GM12878 (cell line): ENCODE data around the gene ZIC5. TPM values are rescaled to one million over a fixed set of nuclear protein-coding genes. Genes with fewer than 3 reads are reported as not detected.

Experiments
- polyA plus RNA-seq, 11 experiments: library from polyadenylated mRNA; depleted of rRNA in 4 of 11; unstranded in 6 of 11; stranded (reverse) in 5 of 11; fragments of >200 nt; fragmentation: Nextera tagmentation in 4 of 11; fragmentation: Illumina TruSeq in 1 of 11; extraction: Ambion mirVana in 4 of 11; extraction: Trizol in 1 of 11; gene quantifications; 1 replicate in 1 of 11; 2 replicates in 10 of 11; pipeline versions ENCODE4 v1.2.1 to v1.2.3, GENCODE V29; 2011 to 2016; ENCODE audit warnings: inconsistent platforms in 2 of 11, missing spikeins in 2 of 11, low read depth in 1 of 11
- total RNA-seq, 4 experiments: library from RNA; depleted of rRNA in 3 of 4; stranded (reverse); fragments of >200 nt in 3 of 4; fragmentation: Illumina TruSeq in 1 of 4; extraction: Trizol in 1 of 4; gene quantifications; 2 replicates each; pipeline versions ENCODE4 v1.2.1 to v1.2.3, GENCODE V29; 2013 to 2021

ZIC5 gene
- total and polyA plus RNA-seq, 10 of the 15 experiments (the other 5 are each of a cell fraction or from before 2014, with no cell fraction given) = not detected

Other genes with a start within 250 kb of the ZIC5 start
- gene ZIC2, start 10.0 kb upstream of the ZIC5 start, total RNA-seq (2014; rRNA removed) = not detected in 2 replicates
- not detected in 2 replicates for gene ZIC2, start 10.0 kb upstream of the ZIC5 start, total RNA-seq (2014; rRNA removed; fragmentation: Illumina TruSeq; extraction: Trizol)
- not detected in 2 replicates for gene ZIC2, start 10.0 kb upstream of the ZIC5 start, total RNA-seq (2021)
- gene ZIC2, start 10.0 kb upstream of the ZIC5 start, polyA plus RNA-seq (2011; rRNA removed) = not detected in 2 replicates
- gene ZIC2, start 10.0 kb upstream of the ZIC5 start, polyA plus RNA-seq (2014; fragmentation: Illumina TruSeq; extraction: Trizol) = not detected in 2 replicates
- gene ZIC2, start 10.0 kb upstream of the ZIC5 start, polyA plus RNA-seq (2014; fragmentation: Nextera tagmentation; extraction: Ambion mirVana) = not detected
- not detected in 2 replicates for gene ZIC2, start 10.0 kb upstream of the ZIC5 start, polyA plus RNA-seq (2014; rRNA removed)
- gene ZIC2, start 10.0 kb upstream of the ZIC5 start, polyA plus RNA-seq (2016; fragmentation: Nextera tagmentation; extraction: Ambion mirVana) = under 1 TPM; 0.05 TPM
- gene PCCA, start 117.3 kb upstream of the ZIC5 start, total RNA-seq (2014; rRNA removed) = 13.4 and 14.7 TPM in 2 replicates
- 10.9 and 14.9 TPM in 2 replicates for gene PCCA, start 117.3 kb upstream of the ZIC5 start, total RNA-seq (2014; rRNA removed; fragmentation: Illumina TruSeq; extraction: Trizol)
- 13.1 and 15.5 TPM in 2 replicates for gene PCCA, start 117.3 kb upstream of the ZIC5 start, total RNA-seq (2021)
- 10.8 and 14.5 TPM in 2 replicates for gene PCCA, start 117.3 kb upstream of the ZIC5 start, polyA plus RNA-seq (2011; rRNA removed)
- 14.7 and 24.6 TPM in 2 replicates for gene PCCA, start 117.3 kb upstream of the ZIC5 start, polyA plus RNA-seq (2014; fragmentation: Illumina TruSeq; extraction: Trizol)
- gene PCCA, start 117.3 kb upstream of the ZIC5 start, polyA plus RNA-seq (2014; fragmentation: Nextera tagmentation; extraction: Ambion mirVana) = 1 to 10 TPM; 5.9 to 9.3 TPM
- gene PCCA, start 117.3 kb upstream of the ZIC5 start, polyA plus RNA-seq (2014; rRNA removed) = 8.4 and 11.5 TPM in 2 replicates
- gene PCCA, start 117.3 kb upstream of the ZIC5 start, polyA plus RNA-seq (2016; fragmentation: Nextera tagmentation; extraction: Ambion mirVana) = 10 to 100 TPM; 13.9 to 18.2 TPM